Measurements from ENCODE around the gene CACNB2. TPM values are rescaled to one million over a fixed set of nuclear protein-coding genes. Genes with fewer than 3 reads are reported as not detected.

The CACNB2 gene
- total RNA-seq, 4 donors from 2014 or later, result 1.6 to 13.8 (median 5.0) TPM

- no peaks in the 10 kb centered on the region for H3K36me3 ChIP-seq
- no peaks in the 10 kb centered on the region for H3K9me3 ChIP-seq
- H3K4me1 ChIP-seq, result no peaks in the 10 kb centered on the region
- no peak overlapping the region for H3K27ac ChIP-seq
- TF ChIP-seq EP300 (IDR thresholded peaks at IDR 0.05) (no peak), CTCF (IDR thresholded peaks at IDR 0.05) (no peak), POLR2A (IDR thresholded peaks at IDR 0.05) (no peak)
- WGBS, 2 donors, result 79 to 82% methylated on average over 3 of the region's 3 CpGs
- no peak overlapping the region for H3K4me3 ChIP-seq
- no peaks in the 10 kb centered on the region for H3K27me3 ChIP-seq
- DNase-seq (ENCODE audit: low spot score in 2 of 2), result no peak
Observed at GRCh38 chr10:18185621-18186020, 45.4 kb downstream of the CACNB2 start.

- Histone ChIP-seq H3K4me1 (peaks cover 0 to 6% (median 0%) of the 10 kb centered on the region in 4 donors), H3K27me3 (no peaks in the 10 kb centered on the region), H3K4me3 (no peak overlapping the region), H3K9me3 (no peaks in the 10 kb centered on the region), H3K27ac (no peak overlapping the region), H3K36me3 (no peaks in the 10 kb centered on the region)
- WGBS, 2 donors, result 93% methylated on average over 4 of the region's 4 CpGs
- TF ChIP-seq CTCF (IDR thresholded peaks at IDR 0.05) (no peak), EP300 (IDR thresholded peaks at IDR 0.05) (no peak), POLR2A (IDR thresholded peaks at IDR 0.05) (no peak)
- no peak for DNase-seq (ENCODE audit: low spot score in 2 of 2)
Observed at GRCh38 chr10:18190840-18191239, 50.6 kb downstream of the CACNB2 start.

GRCh38 chr10:18194634-18195033, 54.4 kb downstream of the CACNB2 start:
- Histone ChIP-seq H3K36me3 (no peaks in the 10 kb centered on the region), H3K27me3 (no peaks in the 10 kb centered on the region), H3K9me3 (no peaks in the 10 kb centered on the region), H3K4me3 (no peak overlapping the region), H3K4me1 (peaks cover 0 to 6% (median 0%) of the 10 kb centered on the region in 4 donors), H3K27ac (no peak overlapping the region)
- 65 to 68% methylated on average over 2 of the region's 2 CpGs for WGBS, 2 donors
- no peak for DNase-seq (ENCODE audit: low spot score in 2 of 2)
- no peak for TF ChIP-seq CTCF (IDR thresholded peaks at IDR 0.05)
- TF ChIP-seq EP300 (IDR thresholded peaks at IDR 0.05), result no peak
- no peak for TF ChIP-seq POLR2A (IDR thresholded peaks at IDR 0.05)

- peaks cover 0 to 6% (median 0%) of the 10 kb centered on the region in 4 donors for H3K4me1 ChIP-seq
- H3K4me3 ChIP-seq, result no peak overlapping the region
- no peaks in the 10 kb centered on the region for H3K36me3 ChIP-seq
- no peak overlapping the region for H3K27ac ChIP-seq
- no peaks in the 10 kb centered on the region for H3K9me3 ChIP-seq
- no peak for DNase-seq (ENCODE audit: low spot score in 2 of 2)
- 47 to 58% methylated on average over 7 to 10 of the region's 10 CpGs for WGBS, 2 donors
- no peaks in the 10 kb centered on the region for H3K27me3 ChIP-seq
- TF ChIP-seq POLR2A (IDR thresholded peaks at IDR 0.05) (no peak), CTCF (IDR thresholded peaks at IDR 0.05) (no peak), EP300 (IDR thresholded peaks at IDR 0.05) (no peak)
Observed at GRCh38 chr10:18195060-18195799, 55.0 kb downstream of the CACNB2 start.

- Histone ChIP-seq H3K36me3 (no peaks in the 10 kb centered on the region), H3K4me3 (no peak overlapping the region), H3K9me3 (no peaks in the 10 kb centered on the region), H3K4me1 (peaks cover 0 to 6% (median 0%) of the 10 kb centered on the region in 4 donors), H3K27me3 (no peaks in the 10 kb centered on the region), H3K27ac (no peak overlapping the region)
- WGBS, 2 donors, result 68 to 82% methylated on average over 2 of the region's 2 CpGs
- TF ChIP-seq POLR2A (IDR thresholded peaks at IDR 0.05) (no peak), EP300 (IDR thresholded peaks at IDR 0.05) (no peak), CTCF (IDR thresholded peaks at IDR 0.05) (no peak)
- DNase-seq (ENCODE audit: low spot score in 2 of 2), result no peak
Observed at GRCh38 chr10:18196806-18197550, 56.8 kb downstream of the CACNB2 start.

Measured in tibial nerve (tissue), 4 donors.